NCI-H748 (cell line): Measurements from ENCODE around the gene THADA.
"Not testable (repeated sequence)": the region's sequence is repeated elsewhere in the genome, so short reads cannot be mapped to it uniquely, and the experiment has no call there.

Source experiments
- DNase-seq: peaks from one replicate; lab custom pipeline; 2025; ENCODE audit not compliant: unreplicated experiment; lab: John Stamatoyannopoulos, UW

THADA gene, protein sequence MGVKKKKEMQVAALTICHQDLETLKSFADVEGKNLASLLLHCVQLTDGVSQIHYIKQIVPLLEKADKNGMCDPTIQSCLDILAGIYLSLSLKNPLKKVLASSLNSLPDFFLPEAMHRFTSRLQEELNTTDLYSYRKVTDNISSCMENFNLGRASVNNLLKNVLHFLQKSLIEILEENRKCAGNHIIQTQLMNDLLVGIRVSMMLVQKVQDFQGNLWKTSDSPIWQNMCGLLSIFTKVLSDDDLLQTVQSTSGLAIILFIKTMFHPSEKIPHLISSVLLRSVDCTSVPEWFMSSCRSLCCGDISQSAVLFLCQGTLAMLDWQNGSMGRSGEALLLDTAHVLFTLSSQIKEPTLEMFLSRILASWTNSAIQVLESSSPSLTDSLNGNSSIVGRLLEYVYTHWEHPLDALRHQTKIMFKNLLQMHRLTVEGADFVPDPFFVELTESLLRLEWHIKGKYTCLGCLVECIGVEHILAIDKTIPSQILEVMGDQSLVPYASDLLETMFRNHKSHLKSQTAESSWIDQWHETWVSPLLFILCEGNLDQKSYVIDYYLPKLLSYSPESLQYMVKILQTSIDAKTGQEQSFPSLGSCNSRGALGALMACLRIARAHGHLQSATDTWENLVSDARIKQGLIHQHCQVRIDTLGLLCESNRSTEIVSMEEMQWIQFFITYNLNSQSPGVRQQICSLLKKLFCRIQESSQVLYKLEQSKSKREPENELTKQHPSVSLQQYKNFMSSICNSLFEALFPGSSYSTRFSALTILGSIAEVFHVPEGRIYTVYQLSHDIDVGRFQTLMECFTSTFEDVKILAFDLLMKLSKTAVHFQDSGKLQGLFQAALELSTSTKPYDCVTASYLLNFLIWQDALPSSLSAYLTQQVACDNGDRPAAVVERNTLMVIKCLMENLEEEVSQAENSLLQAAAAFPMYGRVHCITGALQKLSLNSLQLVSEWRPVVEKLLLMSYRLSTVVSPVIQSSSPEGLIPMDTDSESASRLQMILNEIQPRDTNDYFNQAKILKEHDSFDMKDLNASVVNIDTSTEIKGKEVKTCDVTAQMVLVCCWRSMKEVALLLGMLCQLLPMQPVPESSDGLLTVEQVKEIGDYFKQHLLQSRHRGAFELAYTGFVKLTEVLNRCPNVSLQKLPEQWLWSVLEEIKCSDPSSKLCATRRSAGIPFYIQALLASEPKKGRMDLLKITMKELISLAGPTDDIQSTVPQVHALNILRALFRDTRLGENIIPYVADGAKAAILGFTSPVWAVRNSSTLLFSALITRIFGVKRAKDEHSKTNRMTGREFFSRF (N-terminal part only)

DNA sequence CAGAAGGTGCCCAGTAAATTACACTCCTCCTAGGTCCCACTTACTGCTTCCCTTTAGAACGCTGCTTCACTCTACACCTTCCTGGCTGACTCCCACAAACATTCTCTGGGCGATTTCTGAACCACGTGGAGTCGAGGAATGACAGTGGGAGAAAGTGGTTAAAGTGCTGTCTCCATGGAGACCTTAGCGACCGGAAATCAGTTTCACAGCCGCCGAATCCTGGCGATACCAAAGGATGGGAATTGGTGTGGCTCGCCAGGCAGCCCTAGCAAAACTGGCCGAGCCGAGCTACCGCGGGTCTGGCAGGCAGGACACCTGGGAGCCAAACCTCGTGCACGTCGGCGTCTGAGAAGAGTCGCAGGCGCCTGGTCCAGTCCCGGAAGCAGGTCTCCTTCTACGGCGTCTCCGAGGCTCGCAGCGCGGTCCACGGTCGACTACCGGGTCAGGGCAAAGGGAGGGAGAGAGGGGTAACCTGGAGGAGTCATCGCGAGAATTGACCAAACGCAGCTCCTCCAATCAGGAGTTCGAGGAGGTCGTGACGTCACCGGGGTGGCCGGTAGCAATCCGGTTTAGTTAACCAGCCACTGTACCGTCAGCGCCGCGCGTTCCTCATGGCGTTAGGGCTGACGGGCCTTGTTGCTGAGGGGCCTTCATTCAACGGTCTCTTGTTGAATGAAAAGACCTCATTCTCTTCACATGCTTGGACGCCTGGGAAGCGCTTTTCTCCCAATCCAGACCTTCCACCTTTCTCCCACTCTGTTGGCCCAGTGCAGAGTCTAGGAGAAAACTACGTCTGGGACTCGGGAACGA is at the start of gene THADA:
THADA (minus strand) TSS at position 436 of the 810 bp plus-strand sequence. CDS start 3,646 bp downstream, outside the sequence.
- peak; percentile 98 for DNase-seq

- no peak for DNase-seq
These were observed 47.8 kb upstream of the THADA start for GRCh38 chr2:43643680-43644079.

DNA sequence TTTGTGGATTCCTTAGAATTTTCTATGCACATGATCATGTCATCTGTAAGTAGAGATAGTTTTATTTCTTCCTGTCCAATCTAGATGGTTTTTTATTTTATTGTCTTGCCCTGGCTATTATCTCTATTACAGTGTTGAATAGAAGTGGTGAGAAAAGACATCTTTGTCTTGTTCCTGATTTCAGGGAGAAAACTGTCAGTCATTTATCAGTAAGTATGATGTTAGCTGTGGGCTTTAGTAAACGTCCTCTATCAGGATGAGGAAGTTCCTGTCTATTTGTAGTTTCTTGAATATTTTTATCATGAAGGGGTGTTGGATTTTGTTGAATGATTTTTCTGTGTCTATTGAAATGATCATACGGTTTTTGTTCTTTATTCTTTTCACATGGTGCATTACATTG is 46.5 kb upstream of the THADA start:
- no peak for DNase-seq

GRCh38 chr2:43637030-43637803 is 41.4 kb upstream of the THADA start, which contains the start of gene PLEKHH2:
PLEKHH2 (plus strand) TSS chr2:43637260; CDS start chr2:43644674, 7,414 bp downstream.
- DNase-seq: peak; percentile 75

- DNase-seq: peak; percentile 29
These were observed 40.8 kb upstream of the THADA start for GRCh38 chr2:43636621-43637020.

DNA sequence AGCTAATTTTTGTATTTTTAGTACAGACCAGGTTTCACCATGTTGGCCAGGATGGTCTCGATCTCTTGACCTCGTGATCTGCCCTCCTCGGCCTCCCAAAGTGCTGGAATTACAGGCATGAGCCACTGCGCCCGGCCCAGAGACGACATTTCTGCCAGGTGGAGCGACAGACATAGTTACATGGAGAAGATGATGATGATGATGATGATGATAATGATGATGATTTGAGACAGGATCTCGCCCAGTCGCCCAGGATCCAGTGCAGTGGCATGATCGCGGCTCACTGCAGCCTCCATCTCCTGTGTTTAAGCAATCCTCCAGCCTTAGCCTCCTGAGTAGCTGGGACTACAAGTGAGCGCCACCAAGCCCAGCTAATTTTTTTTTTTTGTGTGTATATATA is 40.3 kb upstream of the THADA start:
- DNase-seq: not testable (repeated sequence)

DNA sequence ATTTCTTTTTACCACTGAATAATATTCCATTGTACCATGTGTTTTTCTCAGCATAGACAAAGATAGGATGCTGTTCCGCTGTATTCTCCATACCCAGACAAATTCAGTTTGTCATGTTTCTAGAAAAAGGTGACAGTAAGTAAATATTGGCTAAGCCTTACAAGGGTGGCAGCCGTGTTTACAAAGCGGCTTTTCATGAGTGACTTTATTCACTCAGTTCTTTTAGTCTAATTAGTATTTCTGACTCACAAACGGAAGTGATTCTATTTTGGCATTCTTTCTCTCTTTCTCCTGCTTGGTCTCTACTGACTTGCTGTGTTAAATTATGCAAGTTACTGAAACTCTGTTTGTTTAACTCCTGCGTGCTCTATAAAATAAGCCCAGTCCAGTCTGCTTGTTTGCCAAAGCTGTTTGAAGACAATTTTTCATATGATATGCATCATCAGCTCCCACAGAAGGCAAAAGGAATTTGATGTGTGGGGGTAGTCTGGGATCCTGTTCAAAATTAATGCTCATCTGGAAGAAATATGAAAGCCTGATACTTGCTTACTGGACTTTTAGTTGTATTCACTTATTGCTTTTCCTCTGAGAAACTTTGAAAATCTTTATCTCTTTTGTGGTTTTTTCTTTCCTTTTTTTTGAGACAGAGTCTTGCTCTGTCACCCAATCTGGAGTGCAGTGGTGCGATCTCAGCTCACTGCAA is 38.9 kb upstream of the THADA start:
- DNase-seq: peak; percentile 78

DNA sequence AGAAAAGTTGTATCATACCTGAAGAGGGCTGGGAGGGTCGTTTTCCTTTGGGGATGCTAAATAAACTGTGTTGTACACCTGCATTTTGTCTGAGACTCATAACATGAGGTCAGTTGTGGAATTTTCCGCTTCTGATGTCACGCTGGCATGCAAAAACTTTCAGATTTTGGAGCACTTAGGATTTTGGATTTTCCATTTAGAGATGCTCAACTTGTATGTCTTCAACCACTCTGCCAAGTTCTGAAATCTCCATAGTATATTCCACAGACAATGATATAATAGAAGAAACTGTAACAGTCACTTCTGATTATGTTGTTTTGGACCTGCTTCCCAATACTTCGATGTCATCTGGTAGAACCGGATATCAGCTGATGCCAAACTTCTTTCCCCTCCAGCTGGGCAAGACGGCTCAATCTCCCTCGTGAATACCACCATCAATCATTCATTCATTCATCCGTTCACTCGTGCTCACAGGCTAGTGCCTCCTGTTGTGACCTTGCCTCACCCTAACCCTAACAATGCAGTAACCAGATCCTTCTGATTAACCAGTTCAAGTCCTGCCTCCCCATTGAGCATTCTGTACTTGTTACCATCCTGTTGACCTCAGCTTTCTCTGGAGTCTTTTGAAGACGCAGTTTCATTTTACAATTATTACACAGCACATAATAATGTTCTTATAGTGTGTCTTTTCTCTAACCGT is 35.9 kb upstream of the THADA start:
- no peak for DNase-seq

- DNase-seq: peak; percentile 3
These were observed 27.2 kb upstream of the THADA start for GRCh38 chr2:43622931-43623451.

- DNase-seq: no peak
These were observed 23.7 kb upstream of the THADA start for GRCh38 chr2:43619511-43619910.

DNA sequence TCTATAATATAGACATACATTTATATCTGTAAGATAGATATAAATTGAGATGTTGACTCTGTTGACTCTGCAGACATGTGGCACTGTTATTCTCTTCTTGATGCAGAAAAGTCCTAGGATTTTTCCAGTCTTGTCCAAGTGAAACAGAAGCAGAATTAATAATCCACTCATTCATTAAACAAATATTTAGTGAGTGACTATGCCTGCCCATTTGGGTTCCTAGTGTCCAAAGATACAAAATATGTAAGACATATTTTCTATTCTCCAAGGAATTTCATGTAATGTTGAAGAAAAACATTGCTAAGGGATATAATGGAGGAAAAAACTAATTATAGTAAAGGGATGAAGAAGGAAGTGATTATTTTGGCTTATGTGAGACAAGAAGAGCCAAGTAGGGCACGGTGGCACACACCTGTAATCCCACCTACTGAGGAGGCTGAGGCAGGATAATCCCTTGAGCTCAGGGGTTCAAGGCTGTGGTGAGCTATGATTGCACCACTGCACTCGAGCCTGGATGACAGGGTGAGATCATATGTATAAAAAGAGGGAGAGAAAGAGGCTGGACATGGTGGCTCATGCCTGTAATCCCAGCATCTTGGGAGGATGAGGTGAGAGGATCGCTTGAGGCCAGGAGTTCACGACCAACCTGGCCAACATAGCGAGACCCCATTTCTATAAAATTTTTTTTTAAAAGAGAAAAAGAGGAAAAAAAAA is 21.3 kb upstream of the THADA start:
- DNase-seq: no peak

DNA sequence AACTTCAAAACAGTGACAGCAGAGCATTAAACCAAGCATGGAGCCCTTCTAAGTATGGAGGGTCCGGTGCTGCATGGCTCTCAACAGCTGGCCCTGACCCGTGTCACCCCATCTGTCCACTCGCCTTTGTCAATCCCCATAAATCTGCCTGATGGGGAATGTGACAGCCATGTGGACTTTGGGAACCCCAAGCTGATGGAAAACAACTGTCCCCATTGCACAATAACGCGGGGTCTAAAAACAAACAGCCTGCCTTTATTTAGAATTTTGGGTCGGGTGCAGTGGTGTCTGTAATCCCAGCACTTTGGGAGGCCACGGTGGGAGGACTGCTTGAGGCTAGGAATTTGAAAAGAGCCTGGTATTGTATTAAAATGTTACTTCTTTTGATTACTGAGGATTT is 17.1 kb upstream of the THADA start:
- no peak for DNase-seq

DNA sequence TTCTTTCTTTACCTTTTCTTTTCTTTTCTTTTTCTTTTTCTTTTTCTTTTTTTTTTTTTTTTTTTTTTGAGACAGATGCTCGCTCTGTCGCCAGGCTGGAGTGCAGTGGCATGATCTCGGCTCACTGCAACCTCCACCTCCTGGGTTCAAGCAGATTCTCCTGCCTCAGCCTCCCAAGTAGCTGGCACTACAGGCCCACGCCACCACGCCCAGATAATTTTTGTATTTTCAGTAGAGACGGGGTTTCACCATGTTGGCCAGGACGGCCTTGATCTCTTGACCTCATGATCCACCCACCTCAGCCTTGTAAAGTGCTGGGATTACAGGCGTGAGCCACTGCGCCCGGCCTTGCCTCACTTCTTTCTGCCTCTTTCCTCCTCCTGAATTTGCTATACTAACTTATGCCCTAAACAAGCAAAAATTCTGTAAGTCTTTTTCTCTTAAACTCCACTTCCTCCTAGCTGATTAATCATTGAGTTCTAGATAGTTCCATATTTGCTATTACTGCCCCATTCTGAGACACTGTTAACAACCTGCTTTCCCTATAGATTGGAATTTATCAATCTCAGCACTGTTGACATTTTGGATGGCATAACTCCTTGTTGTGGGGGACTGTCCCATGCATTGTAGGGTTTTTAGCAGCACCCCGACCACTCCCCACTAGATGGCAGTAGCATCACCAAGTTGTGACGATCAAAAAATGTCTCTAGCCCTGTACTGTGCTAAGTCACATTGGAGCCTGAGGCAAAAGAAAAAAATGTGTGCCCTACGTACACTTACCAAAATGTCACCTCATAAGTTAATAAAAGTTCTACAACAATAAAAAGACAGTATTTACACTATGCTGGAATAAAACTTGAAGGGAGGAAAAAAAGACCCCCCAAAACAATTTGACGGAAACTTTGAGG is 16.4 kb upstream of the THADA start:
- DNase-seq: peak; percentile 55

DNA sequence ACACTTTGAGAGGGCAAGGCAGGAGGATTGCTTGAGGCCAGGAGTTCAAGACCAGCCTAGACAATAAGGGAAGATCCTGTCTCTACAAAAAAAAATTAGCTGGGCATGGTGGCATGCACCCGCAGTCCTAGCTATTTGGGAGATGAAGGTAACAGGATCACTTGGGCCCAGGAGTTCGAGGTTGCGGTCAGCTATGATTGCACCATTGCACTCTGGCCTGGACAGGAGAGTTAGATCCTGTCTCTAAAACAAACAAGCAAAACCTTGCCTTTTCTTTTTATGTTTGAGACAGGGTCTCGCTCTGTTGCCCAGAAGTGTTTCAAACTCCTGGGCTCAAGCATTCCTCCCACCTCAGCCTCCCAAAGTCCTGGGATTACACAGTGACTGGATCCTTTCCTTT is 14.5 kb upstream of the THADA start:
- DNase-seq: no peak

- DNase-seq: peak; percentile 44
These were observed 13.6 kb upstream of the THADA start for GRCh38 chr2:43609290-43609918.

- peak; percentile 16 for DNase-seq
These were observed 10.0 kb upstream of the THADA start for GRCh38 chr2:43605851-43606250.
